HG03025 (cell line): ENCODE results near the gene CPNE6.
"Not testable (repeated sequence)": the region's sequence is repeated elsewhere in the genome, so short reads cannot be mapped to it uniquely, and the experiment has no call there.

ENCODE experiments used
- ATAC-seq: cut with Tn5 transposase; IDR thresholded peaks from one replicate; pipeline ENCODE4 v1.9.1; 2021; ENCODE audit warnings: mild to moderate bottlenecking, moderate library complexity; ENCODE audit not compliant: unreplicated experiment, low FRiP score

Gene CPNE6

GRCh38 chr14:24071144-24071697, at the start of gene CPNE6:
TSS of gene CPNE6 (plus strand) at chr14:24071562. CDS start at chr14:24072937, 1,375 bp downstream.
- ATAC-seq, result no peak

DNA sequence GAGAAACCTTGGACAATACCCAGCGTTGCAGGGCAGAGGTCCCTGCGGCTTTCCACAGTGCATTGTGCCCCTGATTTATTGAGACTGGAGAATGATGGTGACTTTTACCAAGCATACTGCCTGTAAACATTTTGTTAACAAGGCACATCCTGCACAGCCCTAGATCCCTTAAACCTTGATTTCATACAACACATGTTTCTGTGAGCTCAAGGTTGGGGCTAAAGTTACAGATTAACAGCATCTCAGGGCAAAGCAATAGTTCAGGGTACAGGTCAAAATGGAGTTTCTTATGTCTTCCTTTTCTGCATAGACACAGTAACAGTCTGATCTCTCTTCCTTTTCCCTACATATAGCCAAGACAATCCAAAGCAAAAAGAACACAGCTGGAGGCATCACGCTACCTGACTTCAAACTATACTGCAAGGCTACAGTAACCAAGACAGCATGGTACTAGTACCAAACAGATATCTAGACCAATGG, 46.4 kb upstream of the CPNE6 start:
- not testable (repeated sequence) for ATAC-seq

- not testable (repeated sequence) for ATAC-seq
These were observed 41.7 kb upstream of the CPNE6 start for GRCh38 chr14:24029687-24030086.

DNA sequence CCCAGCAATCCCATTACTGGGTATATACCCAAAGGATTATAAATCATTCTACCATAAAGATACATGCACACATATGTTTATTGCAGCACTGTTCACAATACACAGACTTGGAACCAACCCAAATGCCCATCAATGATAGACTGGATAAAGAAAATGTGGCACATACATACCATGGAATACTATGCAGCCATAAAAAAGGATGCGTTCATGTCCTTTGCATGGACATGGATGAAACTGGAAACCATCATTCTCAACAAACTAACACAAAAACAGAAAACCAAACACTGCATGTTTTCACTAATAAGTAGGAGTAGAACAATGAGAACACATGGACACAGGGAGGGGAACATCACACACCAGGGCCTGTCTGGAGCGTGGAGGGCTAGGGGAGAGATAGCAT, 40.0 kb upstream of the CPNE6 start:
- not testable (repeated sequence) for ATAC-seq

DNA sequence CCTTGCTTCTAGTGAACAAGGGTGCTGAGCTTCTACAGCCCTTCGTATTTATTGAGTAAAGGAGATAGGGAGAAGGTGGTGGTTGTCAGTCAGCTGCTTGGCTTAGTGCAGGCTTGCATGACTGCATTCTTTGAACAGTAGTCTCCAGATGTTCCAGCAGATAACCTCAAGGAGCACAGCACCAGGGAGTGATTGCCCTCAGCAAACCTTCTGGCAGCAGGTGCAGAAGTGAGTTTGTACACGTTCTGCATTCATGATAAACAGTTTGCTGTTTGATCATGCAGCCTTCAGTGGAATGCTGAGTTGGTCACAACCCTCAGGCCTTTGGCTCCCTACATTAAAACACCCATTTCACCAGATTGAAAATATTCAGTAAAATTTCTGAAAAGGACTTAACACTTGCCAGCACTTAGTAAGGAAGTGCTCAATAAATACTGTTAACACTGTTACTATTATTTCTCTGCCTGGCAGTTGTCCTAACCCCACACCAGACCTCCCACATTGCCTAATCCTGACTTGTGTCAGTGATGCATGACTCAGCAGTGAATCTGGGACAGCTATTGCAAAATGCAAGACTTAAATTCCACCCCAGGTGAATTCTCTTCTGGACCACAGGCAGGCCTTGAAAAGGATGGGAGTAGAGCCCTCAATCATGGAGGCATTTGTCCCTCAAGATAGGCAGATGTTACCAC, 38.5 kb upstream of the CPNE6 start:
- no peak for ATAC-seq

- ATAC-seq, result not testable (repeated sequence)
These were observed 35.6 kb upstream of the CPNE6 start for GRCh38 chr14:24035769-24036168.

GRCh38 chr14:24036169-24036962, 35.0 kb upstream of the CPNE6 start:
- peak; percentile 54 for ATAC-seq

GRCh38 chr14:24036963-24037657, 34.3 kb upstream of the CPNE6 start:
- not testable (repeated sequence) for ATAC-seq

DNA sequence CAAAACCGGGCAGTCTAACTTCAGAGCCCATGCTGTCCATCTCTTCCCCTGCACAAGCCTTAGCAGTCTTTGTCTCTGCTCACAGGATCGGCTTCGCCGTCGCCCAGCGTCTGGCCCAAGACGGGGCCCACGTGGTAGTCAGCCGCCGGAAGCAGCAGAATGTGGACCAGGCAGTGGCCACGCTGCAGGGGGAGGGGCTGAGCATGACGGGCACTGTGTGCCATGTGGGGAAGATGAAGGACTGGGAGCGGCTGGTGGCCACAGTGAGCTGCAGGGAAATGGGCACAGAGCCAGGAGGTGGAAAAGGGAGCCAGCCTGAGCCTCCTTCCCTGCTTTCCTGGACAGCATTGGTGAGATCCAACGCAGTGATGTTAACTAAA, 33.7 kb upstream of the CPNE6 start:
- no peak for ATAC-seq

DNA sequence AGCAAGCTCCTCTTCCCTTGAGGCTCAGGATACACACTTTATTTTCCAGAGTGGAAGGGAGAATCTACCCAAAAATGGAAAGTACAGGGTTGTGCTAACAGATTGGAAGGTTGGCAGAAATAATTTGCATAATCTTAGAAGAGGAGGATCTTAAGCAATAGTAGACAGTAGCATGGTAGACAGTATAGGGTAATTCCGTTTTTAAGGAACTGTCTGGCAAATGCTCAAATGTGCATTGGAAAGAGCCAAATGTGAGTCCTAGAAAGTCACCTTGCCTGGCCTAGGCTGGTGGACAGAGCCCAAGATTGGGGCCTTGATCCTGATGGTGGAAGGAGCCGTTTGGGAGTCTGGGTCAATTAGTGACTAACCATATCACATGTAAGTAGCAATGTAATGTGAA, 32.7 kb upstream of the CPNE6 start:
- no peak for ATAC-seq

GRCh38 chr14:24040692-24041091, 30.7 kb upstream of the CPNE6 start:
- no peak for ATAC-seq

DNA sequence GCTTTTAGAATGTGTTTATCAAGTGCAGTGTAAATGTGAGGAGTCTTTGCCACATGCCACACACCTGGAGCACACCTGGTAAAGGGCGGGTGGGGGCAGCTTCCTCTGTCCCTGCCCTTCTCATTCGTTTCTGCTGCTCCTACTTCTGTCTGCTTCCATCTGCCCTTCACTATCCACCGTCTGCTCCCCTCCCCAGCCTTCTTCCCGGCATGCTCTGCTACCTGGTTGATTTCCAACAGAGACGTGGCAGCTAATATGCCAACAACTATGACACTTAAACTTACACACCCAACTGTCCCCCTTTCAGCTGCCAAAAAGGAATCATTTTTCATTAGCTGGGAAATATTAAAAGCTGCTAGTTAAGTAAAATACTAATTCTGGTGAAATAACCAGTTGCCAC, 28.6 kb upstream of the CPNE6 start:
- ATAC-seq, result no peak

- not testable (repeated sequence) for ATAC-seq
These were observed 22.4 kb upstream of the CPNE6 start for GRCh38 chr14:24049002-24049401.

DNA sequence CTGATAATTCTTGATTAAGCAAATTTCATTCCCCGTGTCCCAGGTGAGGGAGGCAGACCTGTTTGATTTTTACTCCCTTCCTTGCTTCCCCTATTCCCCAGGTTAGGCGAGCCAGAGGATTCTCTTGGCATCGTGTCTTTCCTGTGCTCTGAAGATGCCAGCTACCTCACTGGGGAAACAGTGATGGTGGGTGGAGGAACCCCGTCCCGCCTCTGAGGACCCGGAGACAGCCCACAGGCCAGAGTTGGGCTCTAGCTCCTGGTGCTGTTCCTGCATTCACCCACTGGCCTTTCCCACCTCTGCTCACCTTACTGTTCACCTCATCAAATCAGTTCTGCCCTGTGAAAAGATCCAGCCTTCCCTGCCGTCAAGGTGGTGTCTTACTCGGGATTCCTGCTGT, 20.6 kb upstream of the CPNE6 start:
- not testable (repeated sequence) for ATAC-seq

DNA sequence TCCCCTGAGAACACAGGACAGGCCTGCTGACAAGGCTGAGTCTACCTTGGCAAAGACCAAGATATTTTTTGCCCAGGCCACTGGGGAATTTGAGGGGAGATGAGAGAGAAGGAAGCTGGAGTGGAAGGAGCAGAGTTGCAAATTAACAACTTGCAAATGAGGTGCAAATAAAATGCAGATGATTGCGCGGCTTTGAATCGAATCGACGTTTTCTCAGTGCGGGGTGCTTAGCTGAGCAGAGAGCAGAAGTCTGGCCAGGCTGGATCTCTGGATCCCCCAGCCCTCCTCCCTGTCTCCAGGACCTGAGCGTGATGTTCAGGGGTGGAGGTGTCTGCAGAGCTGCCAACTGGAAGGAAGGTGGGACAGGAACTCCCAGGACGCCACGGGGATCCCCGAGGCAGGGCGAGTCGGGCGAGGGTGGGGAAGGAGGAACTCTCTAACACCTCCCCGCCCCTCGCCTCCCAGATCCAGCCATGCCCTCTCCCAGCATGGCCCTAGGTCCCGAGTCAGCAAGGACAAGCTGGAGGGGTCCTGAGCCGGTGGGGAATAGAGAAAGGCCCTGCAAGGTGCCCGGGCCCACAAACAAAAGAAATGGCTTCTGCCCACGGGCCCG, 20.1 kb upstream of the CPNE6 start:
- no peak for ATAC-seq

GRCh38 chr14:24051789-24052655, 19.3 kb upstream of the CPNE6 start, which contains the start of gene CARMIL3:
TSS of gene CARMIL3 (plus strand) at chr14:24052009. CDS start at chr14:24052154, 145 bp downstream.
- peak; percentile 59 for ATAC-seq

DNA sequence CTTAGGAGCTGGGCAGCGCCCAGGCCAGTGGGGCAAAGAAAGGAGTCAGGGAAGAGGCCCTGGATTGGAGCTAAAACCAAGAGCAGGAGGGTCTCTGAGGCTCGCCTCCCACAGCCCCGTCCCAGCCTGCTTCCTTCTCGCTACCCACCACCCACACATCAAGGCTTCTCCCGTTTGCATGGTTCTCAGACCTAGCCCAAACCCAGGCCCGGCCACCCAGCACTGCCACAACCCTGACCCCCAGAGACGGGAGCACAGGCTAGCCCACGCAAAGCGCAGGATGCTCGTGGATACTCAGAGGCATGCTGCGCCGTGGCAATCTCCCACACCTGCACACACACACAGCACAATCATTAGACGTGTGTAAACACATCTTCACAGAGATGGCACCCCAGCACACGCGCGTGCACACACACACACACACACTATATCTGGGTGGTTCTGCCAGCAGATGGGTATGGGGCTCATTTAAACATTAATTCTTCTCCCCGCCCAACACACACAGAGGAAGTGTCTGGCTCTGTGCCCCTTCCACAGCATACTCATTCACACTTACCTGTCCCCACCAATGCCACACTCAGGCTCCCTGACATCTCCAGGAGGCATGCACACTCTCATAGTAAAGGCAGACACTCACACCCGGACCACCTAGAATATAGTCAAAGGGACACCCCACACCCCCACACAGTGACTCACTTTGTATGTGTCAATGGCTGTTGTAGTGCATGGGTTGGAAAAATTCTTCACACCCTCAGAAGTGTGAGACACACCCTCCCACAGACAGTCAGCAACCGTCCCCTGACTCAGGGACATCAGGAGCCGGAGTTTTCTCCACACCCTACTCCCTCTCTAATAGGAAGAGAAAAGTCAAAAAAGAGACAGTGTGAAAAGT, 18.5 kb upstream of the CPNE6 start:
- no peak for ATAC-seq

DNA sequence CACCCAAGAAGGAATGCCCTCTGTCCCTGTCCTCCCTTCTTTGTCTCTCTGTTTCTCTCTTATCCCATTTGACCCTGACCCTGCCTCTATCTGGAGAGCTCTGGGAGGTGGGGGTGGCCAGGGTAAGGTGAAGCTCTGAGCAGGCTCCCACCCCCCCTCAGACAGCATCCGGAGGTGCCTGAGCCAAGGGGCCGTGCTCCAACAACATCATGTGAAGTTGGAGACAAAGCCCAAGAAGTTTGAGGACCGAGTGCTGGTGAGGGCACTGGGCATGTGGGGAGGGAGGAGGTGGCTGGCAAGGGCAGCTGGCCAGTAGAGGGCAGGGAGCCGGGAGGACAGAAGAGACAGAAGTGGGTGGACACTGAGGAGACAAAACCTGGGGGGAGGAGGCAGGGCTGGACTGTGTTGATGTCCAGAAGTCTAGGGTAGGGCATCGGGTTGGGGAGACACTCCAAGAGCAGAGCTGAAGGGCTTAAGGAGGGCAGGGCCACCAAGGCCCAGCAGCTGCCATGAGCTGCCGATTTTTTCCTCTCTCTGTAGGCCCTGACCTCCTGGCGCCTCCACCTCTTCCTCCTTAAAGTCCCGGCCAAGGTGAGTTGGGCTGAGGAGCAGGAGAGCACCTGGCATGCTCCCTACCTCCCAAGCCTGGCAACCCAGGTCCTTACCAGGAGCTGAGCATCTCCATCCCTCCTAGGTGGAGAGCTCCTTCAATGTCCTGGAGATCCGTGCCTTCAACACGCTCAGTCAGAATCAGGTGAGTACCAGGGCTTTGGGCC, 17.6 kb upstream of the CPNE6 start:
- no peak for ATAC-seq
